Activated gamma-delta T cell treated with Interleukin-2 at 50 U/mL for 16 hours (primary cell): ENCODE measurements around the gene SERTM1.

Experiments
- DNase-seq: peaks from one replicate; pipeline ENCODE4 v3.0.0-alpha.2; 2020

Gene SERTM1

DNA sequence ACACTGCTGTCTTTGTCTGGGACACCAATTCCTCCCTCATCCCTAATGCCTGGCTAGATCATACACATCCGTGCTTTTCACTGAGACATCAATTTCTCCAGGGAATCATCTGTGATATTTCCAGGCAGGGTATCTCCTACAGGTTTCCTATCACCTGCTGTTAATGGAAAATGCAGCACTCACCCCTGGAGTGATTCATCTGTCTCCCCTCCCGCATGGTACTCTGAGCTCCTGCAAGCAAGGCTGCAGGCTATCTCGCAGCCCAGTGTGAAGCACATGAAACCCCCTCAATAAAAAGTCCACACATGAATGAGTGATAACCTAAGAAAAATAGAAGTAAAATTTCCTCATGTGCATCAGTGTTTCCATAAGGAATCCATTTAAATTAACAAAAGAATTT is 38.5 kb downstream of the SERTM1 start:
- no peak for DNase-seq

DNA sequence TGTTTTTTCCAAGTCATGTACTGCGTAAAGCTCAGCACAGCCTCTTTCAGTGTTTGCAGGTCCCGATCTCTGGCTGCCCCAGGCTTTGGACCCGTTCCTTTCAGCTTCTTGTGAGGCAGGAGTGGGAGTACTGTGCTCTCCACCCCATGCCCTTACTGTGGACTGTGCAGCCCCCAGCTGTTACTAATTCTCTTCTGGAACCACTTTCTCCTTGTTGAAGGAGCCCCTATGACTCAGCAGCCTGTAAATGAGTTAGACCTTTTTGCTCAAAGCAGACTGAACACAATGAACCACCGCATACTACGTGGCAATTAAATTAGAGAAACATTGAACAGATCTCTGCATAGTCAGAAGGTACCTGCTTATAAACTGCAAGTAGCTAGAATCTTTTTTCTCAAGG is 39.0 kb downstream of the SERTM1 start:
- DNase-seq: no peak

DNA sequence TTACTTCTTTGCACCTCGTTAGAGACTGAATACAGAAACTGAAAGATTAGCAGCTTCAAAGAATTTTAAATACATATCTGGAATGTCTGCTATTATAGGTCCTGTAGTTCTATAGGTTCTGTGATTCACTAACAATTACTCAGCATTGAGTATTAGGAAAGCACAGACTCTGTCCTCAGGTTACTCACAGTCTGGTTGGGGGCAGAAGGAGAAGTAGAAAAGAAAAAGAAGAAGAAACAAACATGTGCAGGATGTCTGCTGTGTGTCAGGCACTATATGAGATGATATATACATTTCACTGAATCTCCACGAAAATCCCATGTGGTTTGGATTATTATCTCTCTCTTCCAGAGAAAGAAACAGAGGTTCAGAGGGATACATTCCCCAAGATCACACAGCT is 40.1 kb downstream of the SERTM1 start:
- no peak for DNase-seq

DNA sequence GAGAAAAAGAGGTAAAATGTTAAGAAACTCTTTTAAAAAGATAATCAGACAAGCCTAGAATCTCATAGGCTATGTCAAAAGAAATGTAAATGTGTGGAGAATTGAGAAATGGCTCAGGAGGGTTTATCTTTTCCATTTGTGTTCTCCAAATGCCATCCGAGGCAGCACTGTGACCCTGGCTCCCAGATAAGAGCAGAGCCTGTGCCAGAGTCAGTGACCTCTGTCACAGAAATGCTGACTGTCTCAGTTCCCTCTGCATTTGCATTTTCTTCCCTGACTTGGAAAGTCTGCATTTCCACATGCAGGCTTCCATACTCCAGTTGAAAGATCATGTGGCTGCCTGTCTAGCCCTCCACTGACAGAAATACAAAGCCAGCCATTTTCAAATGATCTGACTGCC is 42.0 kb downstream of the SERTM1 start:
- DNase-seq: no peak

DNA sequence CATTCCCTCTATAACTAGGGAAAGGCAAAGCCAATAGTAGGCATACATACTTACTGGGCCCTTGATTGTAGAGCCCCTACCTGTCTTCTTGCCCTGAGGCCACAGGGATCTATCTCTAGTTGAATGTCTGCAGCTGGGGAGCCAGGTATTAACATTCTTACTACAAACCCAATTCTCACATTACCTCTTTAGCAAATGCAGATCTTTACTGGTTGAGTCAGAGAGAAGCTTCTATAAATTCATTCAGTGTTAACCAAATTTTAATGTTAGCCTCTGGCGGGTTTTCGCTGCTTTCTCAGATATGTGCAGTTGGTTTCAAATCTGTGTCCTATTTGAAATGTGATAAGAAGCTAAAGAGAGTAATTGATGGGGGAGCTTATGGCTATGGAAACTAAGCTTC is 43.2 kb downstream of the SERTM1 start:
- DNase-seq: no peak

DNA sequence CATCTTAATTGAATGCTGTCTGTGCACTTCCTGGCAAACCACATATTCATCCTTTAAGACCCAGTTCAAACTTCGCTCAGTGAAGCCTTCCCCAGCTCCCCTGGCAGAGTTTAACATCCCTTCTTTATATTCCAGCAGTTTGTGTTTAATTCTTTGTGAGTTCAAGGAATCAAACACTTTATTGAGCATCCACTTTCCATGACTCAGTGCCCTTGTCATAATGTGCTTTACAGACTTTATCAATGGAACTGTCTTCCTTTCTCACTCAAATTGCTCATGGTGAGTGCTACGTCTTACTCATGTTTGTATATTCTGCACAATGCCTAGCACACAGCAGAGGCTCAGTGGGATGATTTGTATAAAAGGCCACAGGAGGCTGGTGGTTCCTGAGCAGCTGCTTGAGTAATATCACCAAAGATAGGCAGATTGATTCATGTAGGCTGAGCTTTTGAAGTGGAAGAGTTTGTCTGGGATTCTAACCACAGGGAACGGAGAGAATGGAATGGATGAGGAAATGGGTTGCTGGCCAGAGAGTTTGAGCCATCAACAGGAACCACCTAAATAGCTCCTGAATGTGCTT is 44.2 kb downstream of the SERTM1 start:
- DNase-seq: no peak

DNA sequence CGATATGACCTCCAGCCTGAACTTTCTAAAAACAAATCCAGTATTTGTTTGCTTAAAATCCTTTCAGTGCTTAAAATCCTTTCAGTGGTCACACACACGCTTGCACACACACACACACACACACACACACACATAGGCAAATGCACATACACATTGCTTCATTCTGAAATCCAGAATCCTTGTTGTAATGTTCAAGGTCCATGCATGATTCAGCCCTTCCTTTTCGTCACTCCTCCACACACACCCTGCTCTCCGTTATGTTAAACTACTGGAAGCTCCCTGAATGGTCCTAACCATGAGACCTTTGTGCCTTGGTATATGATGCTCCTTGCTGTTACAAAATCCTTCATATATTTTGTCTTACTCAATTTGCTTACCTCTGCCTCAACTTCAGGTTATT is 44.9 kb downstream of the SERTM1 start:
- no peak for DNase-seq

DNA sequence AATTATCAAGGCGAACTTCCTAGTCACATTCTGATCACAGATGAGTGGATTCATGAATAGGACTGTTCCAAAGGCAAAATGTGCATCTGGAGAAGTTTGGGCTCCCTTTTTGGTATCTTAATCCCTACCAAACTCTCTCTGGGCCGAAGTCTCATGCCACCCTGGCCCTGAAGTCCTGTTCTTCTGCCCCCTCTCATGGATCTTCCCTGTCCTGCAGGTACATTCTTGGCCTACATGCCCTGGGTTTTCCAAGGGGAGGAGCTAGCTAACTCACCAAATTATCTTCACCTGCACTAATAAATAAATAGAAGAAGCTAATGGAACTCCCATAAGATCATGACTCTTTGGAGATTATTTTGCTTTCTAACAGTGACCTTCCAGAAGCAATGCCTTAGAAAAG is 50.3 kb downstream of the SERTM1 start:
- no peak for DNase-seq

DNA sequence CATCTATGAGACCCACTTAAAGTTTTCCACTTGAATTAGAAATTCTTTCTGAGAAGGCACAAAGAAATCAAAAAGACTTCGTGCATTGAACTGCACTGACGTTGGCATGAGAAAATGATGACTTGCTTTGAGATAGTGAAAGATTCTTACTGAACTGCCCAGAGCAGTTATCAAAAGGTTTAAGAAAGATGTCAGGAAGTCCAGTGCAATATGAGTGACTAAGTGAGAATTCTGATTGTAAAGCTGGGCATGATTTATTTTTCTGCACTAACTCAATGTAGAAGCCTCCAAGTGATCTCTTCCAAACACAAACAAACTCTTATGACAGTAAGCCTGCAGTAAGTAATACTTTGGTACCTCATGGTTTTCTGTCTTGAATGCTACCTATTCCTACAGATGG is 52.1 kb downstream of the SERTM1 start:
- no peak for DNase-seq

DNA sequence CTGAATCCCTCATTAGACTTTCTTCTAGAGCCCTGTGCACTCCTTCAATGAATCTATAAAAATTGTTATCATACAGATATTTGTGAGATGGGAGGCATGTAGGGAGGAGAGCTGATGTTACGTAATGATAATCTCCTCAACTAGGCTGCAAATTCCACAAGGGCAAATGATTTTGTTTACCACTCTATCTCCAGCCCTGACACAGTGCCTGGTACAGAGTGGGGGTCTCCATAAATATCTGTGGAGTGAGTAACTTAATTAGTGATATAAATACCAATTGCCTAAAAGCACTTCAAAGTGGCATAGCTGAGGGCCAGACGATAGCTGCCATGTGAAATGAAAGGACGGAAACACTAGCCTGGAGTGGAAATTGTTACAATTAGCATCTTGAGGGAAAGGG is 54.2 kb downstream of the SERTM1 start:
- DNase-seq: no peak

DNA sequence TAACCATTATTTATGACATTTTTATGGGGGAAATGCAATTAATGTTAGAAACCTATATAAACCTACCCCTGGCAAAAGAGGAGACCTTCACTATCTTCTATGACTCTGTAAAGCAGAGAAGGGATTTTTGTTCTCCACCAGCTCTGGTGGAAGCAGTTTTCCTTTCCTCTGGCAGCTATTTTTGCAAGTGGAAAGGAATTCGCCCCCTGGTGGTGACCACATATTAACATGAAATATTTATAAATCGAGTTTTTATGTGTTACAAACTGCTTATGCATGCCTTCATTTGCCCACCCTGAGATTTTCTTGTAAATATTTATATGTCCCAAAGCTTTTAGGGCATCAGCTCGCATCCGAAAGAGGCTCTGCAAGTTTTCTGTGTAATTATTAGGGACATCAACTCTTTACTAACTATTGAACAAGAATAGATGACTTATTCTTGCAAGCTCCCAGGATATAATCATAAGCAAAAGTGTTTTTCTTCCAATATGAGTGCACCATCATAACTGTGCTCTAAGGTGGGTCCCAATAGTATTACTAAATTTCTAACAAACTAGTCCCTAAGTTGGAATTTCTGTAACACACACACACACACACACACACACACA is 62.4 kb downstream of the SERTM1 start:
- peak; percentile 6 for DNase-seq

DNA sequence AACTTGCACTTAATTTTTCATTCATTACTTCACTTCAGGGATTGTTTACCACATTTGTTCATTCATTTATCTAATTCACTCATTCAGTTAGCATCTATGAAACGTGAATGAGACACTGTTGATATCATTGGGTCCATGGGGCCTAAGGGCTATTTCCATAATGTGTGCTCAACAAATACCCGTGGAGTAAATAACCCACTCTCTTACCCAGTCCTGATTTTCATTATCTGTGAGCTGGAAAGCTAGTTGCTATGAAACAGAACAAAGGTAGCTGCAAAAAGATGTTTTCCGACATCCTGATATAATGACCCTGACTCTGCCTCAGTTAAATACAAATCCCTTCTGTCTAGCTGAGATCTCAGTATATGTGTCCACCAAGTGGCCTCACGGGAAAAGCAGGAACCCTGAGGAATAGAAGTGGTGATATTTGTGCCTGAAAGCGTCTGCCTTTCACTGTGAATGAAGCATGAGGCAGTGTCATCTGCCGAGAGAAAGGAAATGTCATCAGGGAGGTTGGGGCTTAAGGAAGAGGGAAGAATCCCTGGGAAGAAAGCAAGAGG is 63.8 kb downstream of the SERTM1 start:
- no peak for DNase-seq

DNA sequence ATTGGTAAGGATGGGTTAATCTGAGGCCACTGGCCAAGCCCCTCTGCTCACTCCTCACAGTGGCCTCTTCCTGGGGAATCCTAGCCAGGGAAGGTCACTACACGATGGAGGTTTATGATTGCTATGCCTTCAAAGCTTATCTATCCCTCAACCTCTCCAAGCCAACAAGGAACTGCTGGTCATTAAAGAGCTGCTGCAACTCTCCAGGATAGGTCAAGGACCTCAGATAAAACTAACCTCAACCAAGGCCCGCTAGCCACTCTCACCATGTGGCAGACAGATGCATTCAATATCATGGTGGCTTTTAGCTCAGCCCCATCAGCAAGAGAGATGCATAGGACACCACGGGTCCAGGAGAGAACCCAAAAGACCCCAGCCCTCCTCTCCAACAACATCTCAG is 71.6 kb downstream of the SERTM1 start:
- no peak for DNase-seq

DNA sequence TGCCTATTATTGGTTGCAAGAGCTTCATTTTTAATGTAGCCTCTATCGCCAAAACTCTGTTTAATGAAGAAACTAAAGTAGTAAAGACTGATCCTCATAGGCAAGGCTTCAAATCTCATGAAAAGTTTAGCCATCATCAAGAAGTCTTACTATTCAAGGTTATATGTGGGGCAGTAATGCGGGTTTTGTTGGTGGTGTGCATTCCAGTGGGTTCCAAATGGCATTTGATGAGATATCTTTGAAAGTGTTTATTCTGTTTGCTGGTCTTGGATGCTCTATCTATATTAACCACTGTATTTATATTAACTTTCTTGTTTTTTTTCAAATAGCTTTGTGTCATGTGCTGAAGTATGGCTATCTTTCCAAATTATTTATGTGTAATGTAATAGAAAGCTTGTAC is 72.2 kb downstream of the SERTM1 start:
- no peak for DNase-seq
